AG10803 (cell line): ENCODE data around the gene CSNK1E.

Experiments
- DNase-seq: peaks from one replicate; pipeline ENCODE4 v3.0.0; 2010; ENCODE audit warnings: low read depth
- H3K4me3 ChIP-seq: 2 replicates; pipeline ENCODE4 v1.5.1; 2011; ENCODE audit warnings: mild to moderate bottlenecking, low read length, control low read depth
- TF ChIP-seq, protein P1 (sequence below): conservative IDR thresholded peaks from 2 replicates; pipeline ENCODE4 v1.5.1; 2011; ENCODE audit warnings: mild to moderate bottlenecking, low read length, control low read depth, inconsistent platforms

Gene CSNK1E

DNA sequence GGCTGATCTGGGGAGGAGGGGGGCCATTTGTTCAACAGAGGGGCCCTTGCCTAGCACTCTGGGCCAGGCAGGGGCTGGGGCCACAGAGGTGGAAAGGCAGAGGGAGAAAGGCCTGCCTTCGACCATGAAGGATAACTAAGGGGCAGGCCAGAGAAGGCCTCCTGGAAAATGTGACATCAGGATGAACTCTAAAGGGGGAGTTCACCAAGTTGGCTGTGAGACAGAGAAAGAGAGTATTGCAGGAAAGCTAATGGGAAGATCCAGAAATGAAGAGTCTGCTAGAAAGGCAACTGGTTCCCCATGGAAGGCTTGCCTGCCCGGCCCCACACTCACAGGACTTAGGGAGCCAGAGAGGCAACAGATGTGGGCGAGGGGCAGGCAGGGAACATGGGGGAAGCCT lies 16.3 kb downstream of the CSNK1E start:
- TF ChIP-seq, protein P1, sequence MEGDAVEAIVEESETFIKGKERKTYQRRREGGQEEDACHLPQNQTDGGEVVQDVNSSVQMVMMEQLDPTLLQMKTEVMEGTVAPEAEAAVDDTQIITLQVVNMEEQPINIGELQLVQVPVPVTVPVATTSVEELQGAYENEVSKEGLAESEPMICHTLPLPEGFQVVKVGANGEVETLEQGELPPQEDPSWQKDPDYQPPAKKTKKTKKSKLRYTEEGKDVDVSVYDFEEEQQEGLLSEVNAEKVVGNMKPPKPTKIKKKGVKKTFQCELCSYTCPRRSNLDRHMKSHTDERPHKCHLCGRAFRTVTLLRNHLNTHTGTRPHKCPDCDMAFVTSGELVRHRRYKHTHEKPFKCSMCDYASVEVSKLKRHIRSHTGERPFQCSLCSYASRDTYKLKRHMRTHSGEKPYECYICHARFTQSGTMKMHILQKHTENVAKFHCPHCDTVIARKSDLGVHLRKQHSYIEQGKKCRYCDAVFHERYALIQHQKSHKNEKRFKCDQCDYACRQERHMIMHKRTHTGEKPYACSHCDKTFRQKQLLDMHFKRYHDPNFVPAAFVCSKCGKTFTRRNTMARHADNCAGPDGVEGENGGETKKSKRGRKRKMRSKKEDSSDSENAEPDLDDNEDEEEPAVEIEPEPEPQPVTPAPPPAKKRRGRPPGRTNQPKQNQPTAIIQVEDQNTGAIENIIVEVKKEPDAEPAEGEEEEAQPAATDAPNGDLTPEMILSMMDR: no peak

DNA sequence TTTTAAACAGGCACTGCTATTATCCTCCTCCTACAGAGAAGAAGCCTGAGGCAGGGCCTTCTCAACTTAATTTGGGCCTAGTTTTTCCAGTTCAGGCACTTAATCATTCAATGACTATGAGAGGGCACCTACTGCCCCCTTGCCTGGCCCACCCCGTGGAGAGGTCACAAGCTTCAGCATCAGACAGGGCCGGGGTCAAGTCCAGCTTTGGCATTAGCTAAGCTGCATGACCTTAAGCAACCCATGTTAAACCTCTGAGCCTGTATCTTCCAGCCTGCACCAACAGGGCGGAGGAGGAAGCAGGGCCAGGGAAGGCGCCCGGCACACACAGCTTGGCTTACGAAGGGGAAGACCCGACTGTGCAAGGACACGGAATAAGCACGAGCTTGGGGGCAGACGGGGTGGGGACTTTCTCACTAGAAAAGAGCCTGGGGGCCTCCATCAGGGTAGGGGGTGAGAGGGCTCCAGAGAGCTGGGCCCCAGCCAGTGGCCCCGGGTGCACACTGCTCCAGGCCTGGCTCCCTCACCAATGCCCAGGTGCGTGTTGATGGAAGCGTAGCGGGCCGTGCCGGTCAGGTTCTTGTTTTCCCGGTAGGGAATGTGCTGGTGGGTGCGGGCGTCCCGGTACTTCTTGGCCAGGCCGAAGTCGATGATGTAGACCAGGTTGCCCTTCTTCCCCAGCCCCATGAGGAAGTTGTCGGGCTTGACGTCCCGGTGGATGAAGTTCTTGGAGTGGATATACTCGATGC lies 16.9 kb downstream of the CSNK1E start:
- no peak for DNase-seq
- H3K4me3 ChIP-seq: no peak overlapping the region
- TF ChIP-seq, protein P1: no peak

More for the DNA sequence above, 16.3 kb downstream of the CSNK1E start:
- H3K4me3 ChIP-seq: no peak overlapping the region
- no peak for DNase-seq

DNA sequence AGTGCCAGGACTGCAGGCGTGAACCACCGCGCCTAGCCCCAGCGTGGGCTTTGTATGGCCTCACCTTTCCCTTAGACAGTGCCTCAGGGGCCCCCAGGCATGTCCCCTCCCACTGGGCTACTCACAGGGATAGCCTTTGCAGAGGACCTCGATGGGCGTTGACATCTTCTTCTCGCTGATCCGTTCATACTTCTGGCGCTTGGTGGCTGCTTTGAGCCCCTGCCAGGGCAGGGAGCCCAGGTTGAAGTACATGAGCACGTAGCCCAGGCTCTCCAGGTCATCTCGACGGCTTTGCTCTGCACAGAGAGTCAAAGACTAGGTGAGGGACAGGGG lies 17.5 kb downstream of the CSNK1E start:
- no peak overlapping the region for H3K4me3 ChIP-seq
- TF ChIP-seq, protein P1: no peak
- no peak for DNase-seq

GRCh38 chr22:38298312-38299005 lies 18.8 kb downstream of the CSNK1E start:
- TF ChIP-seq, protein P1: peak; percentile 38
- H3K4me3 ChIP-seq: no peak overlapping the region
- DNase-seq: peak; percentile 60

GRCh38 chr22:38296372-38296771 lies 20.9 kb downstream of the CSNK1E start:
- H3K4me3 ChIP-seq: no peak overlapping the region
- TF ChIP-seq, protein P1: no peak
- DNase-seq: no peak

GRCh38 chr22:38295863-38296262 lies 21.4 kb downstream of the CSNK1E start:
- TF ChIP-seq, protein P1: no peak
- DNase-seq: no peak
- no peak overlapping the region for H3K4me3 ChIP-seq

GRCh38 chr22:38295339-38295738 lies 21.9 kb downstream of the CSNK1E start:
- no peak for DNase-seq
- TF ChIP-seq, protein P1: no peak
- H3K4me3 ChIP-seq: no peak overlapping the region
